ENCODE measurements around the gene VAMP5.
"Not testable (repeated sequence)": the region's sequence is repeated elsewhere in the genome, so short reads cannot be mapped to it uniquely, and the experiment has no call there.

The VAMP5 gene

GRCh38 chr2:85550486-85550885 is 33.7 kb upstream of the VAMP5 start:
- no peak for DNase-seq (ENCODE audit: low read depth)

- peak; percentile 74 for DNase-seq (ENCODE audit: low read depth)
Observed at GRCh38 chr2:85551698-85552678, 32.2 kb upstream of the VAMP5 start.

GRCh38 chr2:85553184-85553583 is 31.0 kb upstream of the VAMP5 start:
- no peak for DNase-seq (ENCODE audit: low read depth)

- DNase-seq (ENCODE audit: low read depth) = no peak
Observed at GRCh38 chr2:85554980-85555612, 29.1 kb upstream of the VAMP5 start.

GRCh38 chr2:85557130-85557529 is 27.1 kb upstream of the VAMP5 start:
- no peak for DNase-seq (ENCODE audit: low read depth)

- DNase-seq (ENCODE audit: low read depth) = no peak
Observed at GRCh38 chr2:85558160-85558559, 26.1 kb upstream of the VAMP5 start.

- not testable (repeated sequence) for DNase-seq (ENCODE audit: low read depth)
Observed at GRCh38 chr2:85560403-85560726, 23.9 kb upstream of the VAMP5 start.

- DNase-seq (ENCODE audit: low read depth) = no peak
Observed at GRCh38 chr2:85560812-85561279, 23.4 kb upstream of the VAMP5 start.

- DNase-seq (ENCODE audit: low read depth) = peak; percentile 86
Observed at GRCh38 chr2:85561280-85562212, 22.7 kb upstream of the VAMP5 start, which contains the start of gene GGCX. Gene GGCX, minus strand, starts transcription at chr2:85561493. Its CDS starts 65 bp downstream, at chr2:85561428.

- no peak for DNase-seq (ENCODE audit: low read depth)
Observed at GRCh38 chr2:85564144-85564563, 20.1 kb upstream of the VAMP5 start.

- no peak for DNase-seq (ENCODE audit: low read depth)
Observed at GRCh38 chr2:85566265-85566664, 18.0 kb upstream of the VAMP5 start.

- DNase-seq (ENCODE audit: low read depth) = no peak
Observed at GRCh38 chr2:85575739-85576138, 8.5 kb upstream of the VAMP5 start.

- no peak for DNase-seq (ENCODE audit: low read depth)
Observed at GRCh38 chr2:85577063-85577385, 7.2 kb upstream of the VAMP5 start.

GRCh38 chr2:85577386-85578242 is 6.6 kb upstream of the VAMP5 start, which contains the start of gene VAMP8:
Gene VAMP8, plus strand, starts transcription at chr2:85577586. Its CDS starts 61 bp downstream, at chr2:85577647.
- DNase-seq (ENCODE audit: low read depth) = no peak

GRCh38 chr2:85578243-85579180 is 5.7 kb upstream of the VAMP5 start:
- no peak for DNase-seq (ENCODE audit: low read depth)

- no peak for DNase-seq (ENCODE audit: low read depth)
Observed at GRCh38 chr2:85579266-85579935, 4.8 kb upstream of the VAMP5 start.

GRCh38 chr2:85580206-85580605 is 4.0 kb upstream of the VAMP5 start:
- no peak for DNase-seq (ENCODE audit: low read depth)

GRCh38 chr2:85582492-85582891 is 1.7 kb upstream of the VAMP5 start:
- DNase-seq (ENCODE audit: low read depth) = no peak

GRCh38 chr2:85583667-85584353 is 421 bp upstream of the VAMP5 start:
- no peak for DNase-seq (ENCODE audit: low read depth)

All from stimulated activated CD8-positive, alpha-beta memory T cell treated with anti-CD3 and anti-CD28 coated beads, Interleukin-7, amount 100 ng/mL, for 24 hours (primary cell).